Spinal cord (tissue), 10 donors: ENCODE data around the gene ZNF783. TPM values are rescaled to one million over a fixed set of nuclear protein-coding genes. Genes with fewer than 3 reads are reported as not detected.
"Not testable (repeated sequence)": the region's sequence is repeated elsewhere in the genome, so short reads cannot be mapped to it uniquely, and the experiment has no call there.

ENCODE experiments used
- DNase-seq, 6 donors: peaks; one replicate each; pipeline versions ENCODE4 v3.0.0 to v3.0.0-alpha.2; 2013 to 2015; ENCODE audit warnings: low spot score in 6 of 6, low read depth in 4 of 6
- H3K27ac ChIP-seq: one replicate; pipeline ENCODE4 v1.5.1; 2013; ENCODE audit warnings: low read depth, low read length, control low read depth
- H3K27me3 ChIP-seq: one replicate; pipeline ENCODE4 v1.6.1; 2013; ENCODE audit warnings: low read length; ENCODE audit not compliant: control insufficient read depth, insufficient read depth
- H3K36me3 ChIP-seq: one replicate; pipeline ENCODE4 v1.6.1; 2013; ENCODE audit warnings: low read length; ENCODE audit not compliant: control insufficient read depth, insufficient read depth
- H3K4me1 ChIP-seq: one replicate; pipeline ENCODE4 v1.6.1; 2013; ENCODE audit warnings: low read length; ENCODE audit not compliant: control insufficient read depth, insufficient read depth
- H3K4me3 ChIP-seq: one replicate; pipeline ENCODE4 v1.5.1; 2013; ENCODE audit warnings: low read depth, low read length, control low read depth
- H3K9me3 ChIP-seq: one replicate; pipeline ENCODE4 v1.6.1; 2013; ENCODE audit warnings: low read length; ENCODE audit not compliant: control insufficient read depth, insufficient read depth
- WGBS: methylation state at CpG from one replicate; pipeline ENCODE4 v1.1.5; 2013; ENCODE audit warnings: missing lambda C conversion rate; ENCODE audit not compliant: insufficient coverage; 5-methylcytosine and 5-hydroxymethylcytosine counted together
- polyA plus RNA-seq, 2 donors: library from polyadenylated mRNA; unstranded; fragments of 120-200 nt; gene quantifications; one replicate each; pipeline ENCODE4 v1.2.1, GENCODE V29; 2013; ENCODE audit not compliant: insufficient read length in 2 of 2
- total RNA-seq, 2 donors: library from RNA; depleted of rRNA in 1 of 2; stranded (reverse); fragments of 120-200 nt in 1 of 2; fragments of >200 nt in 1 of 2; gene quantifications; one replicate each; pipeline versions ENCODE4 v1.2.3 to v1.2.4, GENCODE V29; 2013 to 2014
- donor health status: healthy.

ZNF783 gene
- total and polyA plus RNA-seq, 4 donors, result 7.8 to 26.6 (median 19.3) TPM

GRCh38 chr7:149321125-149321905, 59.3 kb downstream of the ZNF783 start:
- DNase-seq, H3K4me3 ChIP-seq: not testable (repeated sequence)
- 42% methylated on average over 6 of the region's 14 CpGs for WGBS

GRCh38 chr7:149321978-149322541, 60.1 kb downstream of the ZNF783 start:
- no peak for DNase-seq
- 81% methylated on average over 3 of the region's 5 CpGs for WGBS
- no peak overlapping the region for H3K27ac ChIP-seq

More at GRCh38 chr7:149321125-149321905, 59.3 kb downstream of the ZNF783 start:
- H3K27me3 ChIP-seq, H3K9me3 ChIP-seq, H3K27ac ChIP-seq, H3K4me1 ChIP-seq, H3K36me3 ChIP-seq: not testable (repeated sequence)

GRCh38 chr7:149322737-149323136, 60.7 kb downstream of the ZNF783 start:
- Histone ChIP-seq H3K27me3 (no peaks in the 10 kb centered on the region), H3K4me1 (no peaks in the 10 kb centered on the region), H3K9me3 (no peaks in the 10 kb centered on the region), H3K36me3 (no peaks in the 10 kb centered on the region), H3K27ac (no peak overlapping the region), H3K4me3 (no peak overlapping the region)
- no peak for DNase-seq

More at GRCh38 chr7:149321978-149322541, 60.1 kb downstream of the ZNF783 start:
- H3K4me1 ChIP-seq, result no peaks in the 10 kb centered on the region
- H3K27me3 ChIP-seq, result no peaks in the 10 kb centered on the region
- H3K4me3 ChIP-seq, result no peak overlapping the region
- no peaks in the 10 kb centered on the region for H3K9me3 ChIP-seq
- H3K36me3 ChIP-seq, result no peaks in the 10 kb centered on the region

GRCh38 chr7:149325248-149325647, 63.3 kb downstream of the ZNF783 start:
- Histone ChIP-seq H3K4me1 (no peaks in the 10 kb centered on the region), H3K9me3 (no peaks in the 10 kb centered on the region), H3K27me3 (no peaks in the 10 kb centered on the region), H3K36me3 (no peaks in the 10 kb centered on the region), H3K4me3 (no peak overlapping the region), H3K27ac (no peak overlapping the region)
- no peak for DNase-seq
- WGBS, result 71% methylated on average over 1 of the region's 2 CpGs

GRCh38 chr7:149329265-149329664, 67.3 kb downstream of the ZNF783 start:
- DNase-seq, result no peak

GRCh38 chr7:149329766-149330334, 67.9 kb downstream of the ZNF783 start:
- WGBS, result 88% methylated on average over 2 of the region's 3 CpGs
- H3K36me3 ChIP-seq, result no peaks in the 10 kb centered on the region

More at GRCh38 chr7:149329265-149329664, 67.3 kb downstream of the ZNF783 start:
- WGBS, result 80% methylated on average over 1 of the region's 3 CpGs
- peaks cover 2% of the 10 kb centered on the region for H3K9me3 ChIP-seq
- H3K36me3 ChIP-seq, result no peaks in the 10 kb centered on the region
- H3K4me1 ChIP-seq, result no peaks in the 10 kb centered on the region
- no peak overlapping the region for H3K4me3 ChIP-seq
- no peak overlapping the region for H3K27ac ChIP-seq
- H3K27me3 ChIP-seq, result no peaks in the 10 kb centered on the region

GRCh38 chr7:149330914-149331567, 69.0 kb downstream of the ZNF783 start:
- DNase-seq, result no peak
- no CpG with 5 or more reads among the region's 2 CpGs for WGBS
- no peaks in the 10 kb centered on the region for H3K36me3 ChIP-seq
- H3K9me3 ChIP-seq, result peaks cover 2% of the 10 kb centered on the region
- no peaks in the 10 kb centered on the region for H3K27me3 ChIP-seq
- H3K4me1 ChIP-seq, result no peaks in the 10 kb centered on the region
- H3K27ac ChIP-seq, result no peak overlapping the region
- H3K4me3 ChIP-seq, result no peak overlapping the region

More at GRCh38 chr7:149329766-149330334, 67.9 kb downstream of the ZNF783 start:
- Histone ChIP-seq H3K9me3 (peaks cover 2% of the 10 kb centered on the region), H3K4me1 (no peaks in the 10 kb centered on the region), H3K27me3 (no peaks in the 10 kb centered on the region), H3K4me3 (no peak overlapping the region), H3K27ac (no peak overlapping the region)
- DNase-seq, result no peak

GRCh38 chr7:149332602-149333320, 70.8 kb downstream of the ZNF783 start:
- H3K4me1 ChIP-seq, H3K9me3 ChIP-seq, H3K27me3 ChIP-seq, DNase-seq, H3K36me3 ChIP-seq, H3K4me3 ChIP-seq, H3K27ac ChIP-seq: not testable (repeated sequence)
- WGBS, result 88% methylated on average over 5 of the region's 18 CpGs

- no peak overlapping the region for H3K27ac ChIP-seq
- DNase-seq, result no peak
- H3K36me3 ChIP-seq, result no peaks in the 10 kb centered on the region
Observed at GRCh38 chr7:149333321-149333717, 71.3 kb downstream of the ZNF783 start.

More at GRCh38 chr7:149333321-149333717, 71.3 kb downstream of the ZNF783 start:
- no peaks in the 10 kb centered on the region for H3K27me3 ChIP-seq
- H3K9me3 ChIP-seq, result peaks cover 2% of the 10 kb centered on the region
- no peak overlapping the region for H3K4me3 ChIP-seq
- H3K4me1 ChIP-seq, result no peaks in the 10 kb centered on the region
